ENCODE data around the gene PPP2R5D. TPM values are rescaled to one million over a fixed set of nuclear protein-coding genes. Genes with fewer than 3 reads are reported as not detected.

PPP2R5D gene
- total and polyA plus RNA-seq, 4 donors: 6.7 to 13.9 (median 13.2) TPM

GRCh38 chr6:42974919-42975505 lies 9.4 kb upstream of the PPP2R5D start (continued):
- TF ChIP-seq, protein P1, sequence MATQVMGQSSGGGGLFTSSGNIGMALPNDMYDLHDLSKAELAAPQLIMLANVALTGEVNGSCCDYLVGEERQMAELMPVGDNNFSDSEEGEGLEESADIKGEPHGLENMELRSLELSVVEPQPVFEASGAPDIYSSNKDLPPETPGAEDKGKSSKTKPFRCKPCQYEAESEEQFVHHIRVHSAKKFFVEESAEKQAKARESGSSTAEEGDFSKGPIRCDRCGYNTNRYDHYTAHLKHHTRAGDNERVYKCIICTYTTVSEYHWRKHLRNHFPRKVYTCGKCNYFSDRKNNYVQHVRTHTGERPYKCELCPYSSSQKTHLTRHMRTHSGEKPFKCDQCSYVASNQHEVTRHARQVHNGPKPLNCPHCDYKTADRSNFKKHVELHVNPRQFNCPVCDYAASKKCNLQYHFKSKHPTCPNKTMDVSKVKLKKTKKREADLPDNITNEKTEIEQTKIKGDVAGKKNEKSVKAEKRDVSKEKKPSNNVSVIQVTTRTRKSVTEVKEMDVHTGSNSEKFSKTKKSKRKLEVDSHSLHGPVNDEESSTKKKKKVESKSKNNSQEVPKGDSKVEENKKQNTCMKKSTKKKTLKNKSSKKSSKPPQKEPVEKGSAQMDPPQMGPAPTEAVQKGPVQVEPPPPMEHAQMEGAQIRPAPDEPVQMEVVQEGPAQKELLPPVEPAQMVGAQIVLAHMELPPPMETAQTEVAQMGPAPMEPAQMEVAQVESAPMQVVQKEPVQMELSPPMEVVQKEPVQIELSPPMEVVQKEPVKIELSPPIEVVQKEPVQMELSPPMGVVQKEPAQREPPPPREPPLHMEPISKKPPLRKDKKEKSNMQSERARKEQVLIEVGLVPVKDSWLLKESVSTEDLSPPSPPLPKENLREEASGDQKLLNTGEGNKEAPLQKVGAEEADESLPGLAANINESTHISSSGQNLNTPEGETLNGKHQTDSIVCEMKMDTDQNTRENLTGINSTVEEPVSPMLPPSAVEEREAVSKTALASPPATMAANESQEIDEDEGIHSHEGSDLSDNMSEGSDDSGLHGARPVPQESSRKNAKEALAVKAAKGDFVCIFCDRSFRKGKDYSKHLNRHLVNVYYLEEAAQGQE (IDR thresholded peaks at IDR 0.05): no peak

DNA sequence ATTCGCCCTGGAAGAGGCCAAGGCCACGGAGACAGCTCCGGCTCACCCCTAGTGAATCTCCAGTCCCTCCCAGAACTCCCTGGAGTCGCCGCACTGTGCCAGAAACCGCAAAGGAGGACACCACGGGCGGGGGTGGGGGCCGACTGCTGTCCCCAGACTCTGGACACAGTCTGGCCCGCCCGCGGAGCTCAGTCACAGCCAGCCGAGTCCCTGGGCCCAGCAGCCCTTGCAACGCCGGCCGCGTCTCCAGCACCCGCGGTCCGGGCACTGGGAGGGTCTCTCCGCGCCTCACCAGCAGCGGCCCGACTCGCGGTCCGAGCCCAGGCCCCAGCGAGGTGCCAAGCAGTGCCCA lies 5.9 kb upstream of the PPP2R5D start:
- under 1% methylated on average over 28 of the region's 28 CpGs for whole genome bisulfite sequencing
- TF ChIP-seq, protein P1 (IDR thresholded peaks at IDR 0.05): no peak
- TF ChIP-seq ZBTB33 (IDR thresholded peaks at IDR 0.05): no peak
- TF ChIP-seq FOXA2 (IDR thresholded peaks at IDR 0.05): no peak
- DNase-seq (ENCODE audit: low spot score): peak; percentile 56

GRCh38 chr6:42978839-42979522 lies 5.4 kb upstream of the PPP2R5D start, which contains the start of gene PEX6:
PEX6 (minus strand) TSS chr6:42979181; CDS start chr6:42979150, 31 bp downstream.
- Histone ChIP-seq H3K36me3 (ENCODE audit: control insufficient read depth in 4 of 4, insufficient read depth in 3 of 4, low read depth in 1 of 4, low read length in 3 of 4) (peaks cover 0 to 2% (median 0%) of the 10 kb centered on the region in 4 donors), H3K4me3 (ENCODE audit: low read depth in 1 of 3, low read length in 3 of 3) (peak within 1 kb of the TSS; percentile 76 to 91 (median 81)), H3K9ac (ENCODE audit: low read depth in 1 of 2, low read length in 2 of 2) (peak within 1 kb of the TSS; percentile 83 to 86), H3K27me3 (ENCODE audit: control insufficient read depth in 4 of 4, insufficient read depth in 4 of 4, low read length in 3 of 4) (no peaks in the 10 kb centered on the region), H3K27ac (ENCODE audit: low read depth in 1 of 2, low read length in 2 of 2) (peak within 1 kb of the TSS; percentile 63 to 87), H3K9me3 (ENCODE audit: control insufficient read depth in 4 of 4, low read length in 3 of 4) (no peaks in the 10 kb centered on the region), H3K4me1 (ENCODE audit: control insufficient read depth in 4 of 4, insufficient read depth in 4 of 4, low read length in 3 of 4) (peaks cover 15 to 26% (median 21%) of the 10 kb centered on the region in 4 donors)
- DNase-seq (ENCODE audit: low spot score): peak; percentile 75
- WGBS: under 1% methylated on average over 59 of the region's 59 CpGs
- TF ChIP-seq, protein P2, sequence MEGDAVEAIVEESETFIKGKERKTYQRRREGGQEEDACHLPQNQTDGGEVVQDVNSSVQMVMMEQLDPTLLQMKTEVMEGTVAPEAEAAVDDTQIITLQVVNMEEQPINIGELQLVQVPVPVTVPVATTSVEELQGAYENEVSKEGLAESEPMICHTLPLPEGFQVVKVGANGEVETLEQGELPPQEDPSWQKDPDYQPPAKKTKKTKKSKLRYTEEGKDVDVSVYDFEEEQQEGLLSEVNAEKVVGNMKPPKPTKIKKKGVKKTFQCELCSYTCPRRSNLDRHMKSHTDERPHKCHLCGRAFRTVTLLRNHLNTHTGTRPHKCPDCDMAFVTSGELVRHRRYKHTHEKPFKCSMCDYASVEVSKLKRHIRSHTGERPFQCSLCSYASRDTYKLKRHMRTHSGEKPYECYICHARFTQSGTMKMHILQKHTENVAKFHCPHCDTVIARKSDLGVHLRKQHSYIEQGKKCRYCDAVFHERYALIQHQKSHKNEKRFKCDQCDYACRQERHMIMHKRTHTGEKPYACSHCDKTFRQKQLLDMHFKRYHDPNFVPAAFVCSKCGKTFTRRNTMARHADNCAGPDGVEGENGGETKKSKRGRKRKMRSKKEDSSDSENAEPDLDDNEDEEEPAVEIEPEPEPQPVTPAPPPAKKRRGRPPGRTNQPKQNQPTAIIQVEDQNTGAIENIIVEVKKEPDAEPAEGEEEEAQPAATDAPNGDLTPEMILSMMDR (IDR thresholded peaks at IDR 0.05; ENCODE audit: low read depth, low read length, missing input control): no peak
- no peak for TF ChIP-seq HNF4G (IDR thresholded peaks at IDR 0.05)
- TF ChIP-seq, protein P1 (IDR thresholded peaks at IDR 0.05): peak; percentile 70
- TF ChIP-seq RXRA (IDR thresholded peaks at IDR 0.05): peak; percentile 40 to 51
- TF ChIP-seq FOXA1 (IDR thresholded peaks at IDR 0.05): peak; percentile 6
- no peak for TF ChIP-seq FOXA2 (IDR thresholded peaks at IDR 0.05)
- peak; percentile 83 to 93 for TF ChIP-seq GABPA (IDR thresholded peaks at IDR 0.05 in 1 of 2, conservative IDR thresholded peaks at IDR 0.05 in 1 of 2)
- TF ChIP-seq YY1 (IDR thresholded peaks at IDR 0.05): peak; percentile 61
- peak; percentile 64 for TF ChIP-seq SP1 (IDR thresholded peaks at IDR 0.05)

More for the DNA sequence above, 5.9 kb upstream of the PPP2R5D start:
- H3K36me3 ChIP-seq (ENCODE audit: control insufficient read depth in 4 of 4, insufficient read depth in 3 of 4, low read depth in 1 of 4, low read length in 3 of 4): peaks cover 0 to 4% (median 0%) of the 10 kb centered on the region in 4 donors
- H3K27ac ChIP-seq (ENCODE audit: low read depth in 1 of 2, low read length in 2 of 2): peak overlapping the region; percentile 63 to 87
- H3K9me3 ChIP-seq (ENCODE audit: control insufficient read depth in 4 of 4, low read length in 3 of 4): no peaks in the 10 kb centered on the region
- peak overlapping the region; percentile 3 to 86 for H3K9ac ChIP-seq (ENCODE audit: low read depth in 1 of 2, low read length in 2 of 2)
- H3K27me3 ChIP-seq (ENCODE audit: control insufficient read depth in 4 of 4, insufficient read depth in 4 of 4, low read length in 3 of 4): no peaks in the 10 kb centered on the region
- H3K4me1 ChIP-seq (ENCODE audit: control insufficient read depth in 4 of 4, insufficient read depth in 4 of 4, low read length in 3 of 4): peaks cover 12 to 24% (median 17%) of the 10 kb centered on the region in 4 donors
- peak overlapping the region; percentile 76 to 91 (median 81) for H3K4me3 ChIP-seq (ENCODE audit: low read depth in 1 of 3, low read length in 3 of 3)
